Aorta (tissue), 5 donors: ENCODE measurements around the gene TOM1L2. TPM values are rescaled to one million over a fixed set of nuclear protein-coding genes. Genes with fewer than 3 reads are reported as not detected.

Source experiments
- ATAC-seq: fragments of 200-7000 bp; cut with Tn5 transposase; one replicate; pipeline ENCODE4 v1.9.1; 2022; ENCODE audit warnings: moderate library complexity; ENCODE audit not compliant: low FRiP score
- DNase-seq, 2 donors: peaks; one replicate each; pipeline ENCODE4 v3.0.0-alpha.2; 2020
- H3K27ac ChIP-seq, 2 donors: one replicate each; pipeline ENCODE4 v1.5.1; 2013; ENCODE audit warnings: low read length in 2 of 2, mild to moderate bottlenecking in 2 of 2, moderate library complexity in 2 of 2, control low read depth in 1 of 2, inconsistent platforms in 1 of 2, low read depth in 1 of 2
- H3K27me3 ChIP-seq, 2 donors: one replicate each; pipeline ENCODE4 v1.6.1; 2013; ENCODE audit warnings: control low read depth in 1 of 2, low read length in 1 of 2, mild to moderate bottlenecking in 1 of 2, moderate library complexity in 1 of 2; ENCODE audit not compliant: insufficient read depth in 2 of 2, control insufficient read depth in 1 of 2
- H3K36me3 ChIP-seq, 2 donors: one replicate each; pipeline ENCODE4 v1.6.1; 2013; ENCODE audit warnings: control low read depth in 1 of 2, low read length in 1 of 2, mild to moderate bottlenecking in 1 of 2; ENCODE audit not compliant: insufficient read depth in 2 of 2, control insufficient read depth in 1 of 2
- H3K4me1 ChIP-seq, 2 donors: one replicate each; pipeline ENCODE4 v1.6.1; 2013; ENCODE audit warnings: low read length in 2 of 2, control low read depth in 1 of 2, mild to moderate bottlenecking in 1 of 2, moderate library complexity in 1 of 2; ENCODE audit not compliant: insufficient read depth in 2 of 2, control insufficient read depth in 1 of 2
- H3K4me3 ChIP-seq, 2 donors: one replicate each; pipeline ENCODE4 v1.5.1; 2013; ENCODE audit warnings: low read length in 2 of 2, control low read depth in 1 of 2, mild to moderate bottlenecking in 1 of 2
- H3K9me3 ChIP-seq: one replicate; pipeline ENCODE4 v1.6.1; 2013; ENCODE audit warnings: mild to moderate bottlenecking, low read length; ENCODE audit not compliant: control insufficient read depth
- WGBS, 2 donors: extraction: QIAGEN DNeasy Blood & Tissue Kit; methylation state at CpG; one replicate each; pipeline ENCODE4 v1.1.7; 2013; 5-methylcytosine and 5-hydroxymethylcytosine counted together
- intact Hi-C, 2 donors: fragments of 100-400 bp; cut with DNase I; formaldehyde crosslinking; loops; one replicate each; pipeline versions ENCODE4 v1.14.2 to v1.15.0; 2022
- polyA plus RNA-seq, 2 donors: library from polyadenylated mRNA; stranded (reverse); fragments of 200-250 nt; gene quantifications; one replicate each; pipeline ENCODE4 v1.2.3, GENCODE V29; 2013
- total RNA-seq, 2 donors: library from RNA; stranded (reverse); fragmentation: NEBNext Ultra II Directional; extraction: Animal tissue kit (Norgen Biotek cat#: 25700); gene quantifications; one replicate each; pipeline ENCODE4 v1.2.1, GENCODE V29; 2021
- donor health status: healthy with polysubstance abuse.
- donor health status: Bipolar disorder and iron deficiency.
- donor health status: DM: no; HTN: no; CAD: no.
- donor health status: DM: no; HTN: no; CAD: no.
- donor health status: DM: yes; HTN: yes; CAD: no.

Gene TOM1L2
- total and polyA plus RNA-seq, 4 donors = 11.9 to 74.9 (median 54.8) TPM

- H3K27me3 ChIP-seq = no peaks in the 10 kb centered on the region
- no peaks in the 10 kb centered on the region for H3K9me3 ChIP-seq
- 91 to 92% methylated on average over 8 of the region's 8 CpGs for WGBS, 2 donors
- no peak overlapping the region for H3K4me3 ChIP-seq
- intact Hi-C loops = no loop called here
- ATAC-seq = no peak
- H3K27ac ChIP-seq = no peak overlapping the region
- H3K36me3 ChIP-seq = no peaks in the 10 kb centered on the region
- H3K4me1 ChIP-seq = peaks cover 0 to 7% of the 10 kb centered on the region in 2 donors
- DNase-seq = no peak
These were observed 33.7 kb downstream of the TOM1L2 start for GRCh38 chr17:17938388-17939107.

GRCh38 chr17:17937958-17938357 is 34.2 kb downstream of the TOM1L2 start:
- intact Hi-C loops = no loop called here
- Histone ChIP-seq H3K27ac (no peak overlapping the region), H3K9me3 (no peaks in the 10 kb centered on the region), H3K36me3 (no peaks in the 10 kb centered on the region), H3K4me3 (no peak overlapping the region), H3K27me3 (no peaks in the 10 kb centered on the region), H3K4me1 (peaks cover 4 to 7% of the 10 kb centered on the region in 2 donors)
- 86 to 89% methylated on average over 5 of the region's 5 CpGs for WGBS, 2 donors
- ATAC-seq (no peak), DNase-seq (peak in 1 of 2 donors; percentile 16)

- no peak overlapping the region for H3K27ac ChIP-seq
- ATAC-seq (no peak), DNase-seq (peak in 1 of 2 donors; percentile 13)
- H3K4me1 ChIP-seq = peaks cover 4 to 7% of the 10 kb centered on the region in 2 donors
- H3K9me3 ChIP-seq = no peaks in the 10 kb centered on the region
- H3K27me3 ChIP-seq = no peaks in the 10 kb centered on the region
- WGBS, 2 donors = 85 to 93% methylated on average over 4 of the region's 4 CpGs
- no peak overlapping the region for H3K4me3 ChIP-seq
- intact Hi-C loops = no loop called here
- H3K36me3 ChIP-seq = no peaks in the 10 kb centered on the region
These were observed 34.9 kb downstream of the TOM1L2 start for GRCh38 chr17:17937201-17937853.

GRCh38 chr17:17935321-17936271 is 36.6 kb downstream of the TOM1L2 start:
- Histone ChIP-seq H3K27me3 (no peaks in the 10 kb centered on the region), H3K36me3 (no peaks in the 10 kb centered on the region), H3K4me1 (peaks cover 4 to 8% of the 10 kb centered on the region in 2 donors), H3K27ac (no peak overlapping the region), H3K9me3 (no peaks in the 10 kb centered on the region), H3K4me3 (no peak overlapping the region)
- intact Hi-C loops = no loop called here
- 75 to 78% methylated on average over 6 of the region's 6 CpGs for WGBS, 2 donors
- DNase-seq = peak; percentile 61 to 66
- ATAC-seq = peak; percentile 66

GRCh38 chr17:17934806-17935205 is 37.4 kb downstream of the TOM1L2 start:
- no peaks in the 10 kb centered on the region for H3K36me3 ChIP-seq
- intact Hi-C loops = no loop called here
- H3K9me3 ChIP-seq = no peaks in the 10 kb centered on the region
- H3K4me3 ChIP-seq = no peak overlapping the region
- H3K27me3 ChIP-seq = no peaks in the 10 kb centered on the region
- DNase-seq = peak in 1 of 2 donors; percentile 6
- H3K4me1 ChIP-seq = peaks cover 3 to 11% of the 10 kb centered on the region in 2 donors
- ATAC-seq = no peak
- 86 to 92% methylated on average over 3 of the region's 3 CpGs for WGBS, 2 donors
- H3K27ac ChIP-seq = no peak overlapping the region

- Histone ChIP-seq H3K27ac (no peak overlapping the region), H3K4me1 (peaks cover 3 to 13% of the 10 kb centered on the region in 2 donors), H3K4me3 (no peak overlapping the region), H3K36me3 (no peaks in the 10 kb centered on the region), H3K27me3 (no peaks in the 10 kb centered on the region), H3K9me3 (no peaks in the 10 kb centered on the region)
- WGBS, 2 donors = 78 to 82% methylated on average over 2 of the region's 2 CpGs
- DNase-seq (no peak), ATAC-seq (no peak)
- intact Hi-C loops = no loop called here
These were observed 38.0 kb downstream of the TOM1L2 start for GRCh38 chr17:17934214-17934613.

- Histone ChIP-seq H3K4me3 (no peak overlapping the region), H3K27ac (no peak overlapping the region), H3K27me3 (no peaks in the 10 kb centered on the region), H3K36me3 (no peaks in the 10 kb centered on the region), H3K9me3 (no peaks in the 10 kb centered on the region), H3K4me1 (peaks cover 3 to 13% of the 10 kb centered on the region in 2 donors)
- ATAC-seq (no peak), DNase-seq (no peak)
- intact Hi-C loops = no loop called here
These were observed 38.4 kb downstream of the TOM1L2 start for GRCh38 chr17:17933775-17934174.

GRCh38 chr17:17931159-17931558 is 41.0 kb downstream of the TOM1L2 start:
- ATAC-seq (no peak), DNase-seq (peak in 1 of 2 donors; percentile 27)
- H3K4me3 ChIP-seq = no peak overlapping the region
- H3K4me1 ChIP-seq = peaks cover 3 to 13% of the 10 kb centered on the region in 2 donors
- no peaks in the 10 kb centered on the region for H3K27me3 ChIP-seq
- no peaks in the 10 kb centered on the region for H3K9me3 ChIP-seq
- intact Hi-C loops = no loop called here
- H3K36me3 ChIP-seq = no peaks in the 10 kb centered on the region
- no peak overlapping the region for H3K27ac ChIP-seq
- 58 to 60% methylated on average over 2 of the region's 2 CpGs for WGBS, 2 donors
